HEK293 (cell line): ENCODE measurements around the gene GUSB.

Experiments
- TCF7L2 ChIP-seq: IDR thresholded peaks from 2 replicates; pipeline ENCODE4 v1.6.1; 2011; ENCODE audit warnings: low read depth, mild to moderate bottlenecking, inconsistent platforms, low read length, moderate library complexity, borderline replicate concordance
- YY1 ChIP-seq: fragments of 450-650 bp; formaldehyde crosslinking; IDR thresholded peaks from 2 replicates; pipeline ENCODE4 v1.5.1; 2018; ENCODE audit warnings: missing biosample characterization, missing genetic modification characterization
- ZBTB20 ChIP-seq: fragments of 450-650 bp; formaldehyde crosslinking; IDR thresholded peaks from 2 replicates; pipeline ENCODE4 v1.5.1; 2016; ENCODE audit warnings: missing biosample characterization, missing genetic modification characterization
- ZNF202 ChIP-seq: fragments of 450-650 bp; formaldehyde crosslinking; IDR thresholded peaks from 2 replicates; pipeline ENCODE4 v1.5.1; 2016; ENCODE audit warnings: missing biosample characterization, missing genetic modification characterization, borderline replicate concordance
- ZNF341 ChIP-seq: fragments of 450-650 bp; formaldehyde crosslinking; IDR thresholded peaks from 2 replicates; pipeline ENCODE4; 2016; ENCODE audit warnings: low read depth, missing biosample characterization, missing genetic modification characterization
- ZNF514 ChIP-seq: fragments of 450-650 bp; formaldehyde crosslinking; IDR thresholded peaks from 2 replicates; pipeline ENCODE4 v1.5.1; 2016; ENCODE audit warnings: missing biosample characterization, missing genetic modification characterization
- ZNF707 ChIP-seq: fragments of 450-650 bp; formaldehyde crosslinking; IDR thresholded peaks from 2 replicates; pipeline ENCODE4 v1.5.1; 2016; ENCODE audit warnings: missing biosample characterization, missing genetic modification characterization
- TF ChIP-seq, protein P1 (sequence below): fragments of 450-650 bp; formaldehyde crosslinking; IDR thresholded peaks from 2 replicates; pipeline ENCODE4 v1.5.1; 2016; ENCODE audit warnings: missing biosample characterization, missing genetic modification characterization
- TF ChIP-seq, protein P2 (sequence below): fragments of 450-650 bp; formaldehyde crosslinking; IDR thresholded peaks from 2 replicates; pipeline ENCODE4 v1.5.1; 2016; ENCODE audit warnings: missing biosample characterization, missing genetic modification characterization

DNA sequence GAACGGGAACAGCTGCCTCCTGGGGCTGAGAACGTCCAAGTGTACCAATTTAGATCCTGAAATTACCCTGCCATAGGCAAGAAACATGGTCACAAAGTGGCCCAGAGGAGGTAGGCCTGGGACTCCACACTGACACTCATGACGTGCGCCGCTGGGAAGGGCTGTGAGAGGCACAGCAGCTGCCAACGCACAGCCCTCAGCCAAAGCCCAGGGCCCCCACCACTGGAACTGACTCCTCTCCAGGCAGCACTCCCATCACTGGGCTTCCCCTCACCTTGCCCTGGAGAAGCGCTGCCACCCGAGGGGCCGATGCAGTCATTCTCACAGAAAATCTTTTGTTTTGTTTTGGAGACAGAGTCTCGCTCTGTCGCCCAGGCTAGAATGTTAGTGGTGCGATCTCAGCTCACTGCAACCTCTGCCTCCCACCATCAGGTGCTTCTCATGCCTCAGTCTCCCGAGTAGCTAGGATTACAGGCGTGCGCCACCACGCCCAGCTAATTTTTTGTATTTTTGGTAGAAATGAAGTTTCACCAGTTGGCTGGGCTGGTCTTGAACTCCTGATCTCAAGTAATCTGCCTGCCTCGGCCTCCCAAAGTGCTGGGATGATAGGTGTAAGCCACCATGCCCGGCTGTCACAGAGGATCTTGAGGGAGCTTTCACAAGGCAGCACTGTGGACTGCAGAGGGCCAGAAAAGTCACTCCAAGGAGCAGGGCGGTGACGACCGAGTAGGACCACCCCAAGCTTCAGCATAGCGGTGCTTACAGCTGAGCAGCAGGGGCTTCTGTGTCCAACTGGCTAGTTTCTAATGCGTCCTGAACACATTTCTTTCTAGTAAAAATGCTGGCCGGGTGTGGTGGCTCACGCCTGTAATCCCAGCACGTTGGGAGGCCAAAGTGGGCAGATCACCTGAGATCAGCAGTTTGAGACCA, 13.5 kb downstream of the GUSB start:
- TF ChIP-seq ZNF514 (tag by site-specific recombination) (no peak), TCF7L2 (no peak), ZNF707 (tag by site-specific recombination) (no peak), ZBTB20 (tag by site-specific recombination) (no peak), ZNF341 (tag by site-specific recombination) (no peak), ZNF202 (no peak), YY1 (tag by site-specific recombination) (no peak)
- TF ChIP-seq, protein P1, sequence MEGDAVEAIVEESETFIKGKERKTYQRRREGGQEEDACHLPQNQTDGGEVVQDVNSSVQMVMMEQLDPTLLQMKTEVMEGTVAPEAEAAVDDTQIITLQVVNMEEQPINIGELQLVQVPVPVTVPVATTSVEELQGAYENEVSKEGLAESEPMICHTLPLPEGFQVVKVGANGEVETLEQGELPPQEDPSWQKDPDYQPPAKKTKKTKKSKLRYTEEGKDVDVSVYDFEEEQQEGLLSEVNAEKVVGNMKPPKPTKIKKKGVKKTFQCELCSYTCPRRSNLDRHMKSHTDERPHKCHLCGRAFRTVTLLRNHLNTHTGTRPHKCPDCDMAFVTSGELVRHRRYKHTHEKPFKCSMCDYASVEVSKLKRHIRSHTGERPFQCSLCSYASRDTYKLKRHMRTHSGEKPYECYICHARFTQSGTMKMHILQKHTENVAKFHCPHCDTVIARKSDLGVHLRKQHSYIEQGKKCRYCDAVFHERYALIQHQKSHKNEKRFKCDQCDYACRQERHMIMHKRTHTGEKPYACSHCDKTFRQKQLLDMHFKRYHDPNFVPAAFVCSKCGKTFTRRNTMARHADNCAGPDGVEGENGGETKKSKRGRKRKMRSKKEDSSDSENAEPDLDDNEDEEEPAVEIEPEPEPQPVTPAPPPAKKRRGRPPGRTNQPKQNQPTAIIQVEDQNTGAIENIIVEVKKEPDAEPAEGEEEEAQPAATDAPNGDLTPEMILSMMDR (tag by site-specific recombination): no peak
- TF ChIP-seq, protein P2, sequence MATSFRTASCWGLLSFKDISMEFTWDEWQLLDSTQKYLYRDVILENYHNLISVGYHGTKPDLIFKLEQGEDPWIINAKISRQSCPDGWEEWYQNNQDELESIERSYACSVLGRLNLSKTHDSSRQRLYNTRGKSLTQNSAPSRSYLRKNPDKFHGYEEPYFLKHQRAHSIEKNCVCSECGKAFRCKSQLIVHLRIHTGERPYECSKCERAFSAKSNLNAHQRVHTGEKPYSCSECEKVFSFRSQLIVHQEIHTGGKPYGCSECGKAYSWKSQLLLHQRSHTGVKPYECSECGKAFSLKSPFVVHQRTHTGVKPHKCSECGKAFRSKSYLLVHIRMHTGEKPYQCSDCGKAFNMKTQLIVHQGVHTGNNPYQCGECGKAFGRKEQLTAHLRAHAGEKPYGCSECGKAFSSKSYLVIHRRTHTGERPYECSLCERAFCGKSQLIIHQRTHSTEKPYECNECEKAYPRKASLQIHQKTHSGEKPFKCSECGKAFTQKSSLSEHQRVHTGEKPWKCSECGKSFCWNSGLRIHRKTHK (tag by site-specific recombination): no peak
